ENCODE measurements around the gene TOX3.

Gene TOX3

GRCh38 chr16:52547004-52547833 lies at the start of gene TOX3:
TOX3 (minus strand) TSS chr16:52547143; CDS start chr16:52546723, 420 bp downstream.
- no peak for DNase-seq

- DNase-seq, result no peak
Measured at GRCh38 chr16:52592778-52593177, 45.8 kb upstream of the TOX3 start.

GRCh38 chr16:52591934-52592592 lies 45.1 kb upstream of the TOX3 start:
- no peak for DNase-seq

- no peak for DNase-seq
Measured at GRCh38 chr16:52591471-52591870, 44.5 kb upstream of the TOX3 start.

- DNase-seq, result no peak
Measured at GRCh38 chr16:52586159-52586558, 39.2 kb upstream of the TOX3 start.

- DNase-seq, result no peak
Measured at GRCh38 chr16:52584354-52585320, 37.7 kb upstream of the TOX3 start.

- no peak for DNase-seq
Measured at GRCh38 chr16:52581530-52581929, 34.6 kb upstream of the TOX3 start.

- no peak for DNase-seq
Measured at GRCh38 chr16:52580488-52580887, 33.5 kb upstream of the TOX3 start.

- no peak for DNase-seq
Measured at GRCh38 chr16:52578829-52579498, 32.0 kb upstream of the TOX3 start.

GRCh38 chr16:52578007-52578828 lies 31.3 kb upstream of the TOX3 start:
- DNase-seq, result no peak

GRCh38 chr16:52577130-52577706 lies 30.3 kb upstream of the TOX3 start:
- DNase-seq, result no peak

GRCh38 chr16:52573365-52574299 lies 26.7 kb upstream of the TOX3 start:
- DNase-seq, result no peak

GRCh38 chr16:52572656-52573055 lies 25.7 kb upstream of the TOX3 start:
- DNase-seq, result no peak

GRCh38 chr16:52570495-52571091 lies 23.6 kb upstream of the TOX3 start:
- no peak for DNase-seq

- DNase-seq, result no peak
Measured at GRCh38 chr16:52569701-52570100, 22.8 kb upstream of the TOX3 start.

- DNase-seq, result no peak
Measured at GRCh38 chr16:52568983-52569690, 22.2 kb upstream of the TOX3 start.

GRCh38 chr16:52568495-52568894 lies 21.6 kb upstream of the TOX3 start:
- DNase-seq, result no peak

- no peak for DNase-seq
Measured at GRCh38 chr16:52567193-52567592, 20.2 kb upstream of the TOX3 start.
